ENCODE data around the gene ZMYM3.
"Not testable (repeated sequence)": the region's sequence is repeated elsewhere in the genome, so short reads cannot be mapped to it uniquely, and the experiment has no call there.

ZMYM3 gene

DNA sequence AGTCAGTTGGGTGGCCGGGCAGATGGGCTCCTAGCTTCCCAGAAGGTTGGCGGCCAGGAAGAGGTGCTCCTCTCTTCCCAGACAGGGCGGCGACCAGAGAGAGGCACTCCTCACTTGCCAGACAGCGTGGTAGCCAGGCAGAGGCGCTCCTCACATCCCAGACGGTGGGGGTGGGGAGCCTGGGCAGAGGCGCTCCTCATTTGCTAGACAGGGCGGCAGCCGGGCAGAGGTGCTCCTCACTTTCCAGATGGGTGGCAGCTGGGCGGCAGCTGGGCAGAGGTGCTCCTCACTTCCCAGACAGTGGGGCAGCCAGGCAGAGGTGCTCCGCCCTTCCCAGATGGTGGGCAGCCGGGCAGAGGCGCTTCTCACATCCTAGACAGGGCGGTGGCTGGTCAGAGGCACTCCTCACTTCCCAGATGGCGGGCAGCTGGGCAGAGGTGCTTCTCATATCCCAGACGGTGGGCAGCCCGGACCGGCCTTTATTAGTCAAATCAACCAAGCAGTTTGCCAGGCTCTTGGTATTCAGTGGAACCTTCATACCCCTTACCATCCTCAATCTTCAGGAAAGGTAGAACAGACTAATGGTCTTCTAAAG is 16.0 kb upstream of the ZMYM3 start:
- no peak overlapping the region for H3K4me3 ChIP-seq (replicated peaks; ENCODE audit: low read depth, low read length)
- no peak for DNase-seq (ENCODE audit: extremely low read depth, low read depth)
- TF ChIP-seq, protein P1, sequence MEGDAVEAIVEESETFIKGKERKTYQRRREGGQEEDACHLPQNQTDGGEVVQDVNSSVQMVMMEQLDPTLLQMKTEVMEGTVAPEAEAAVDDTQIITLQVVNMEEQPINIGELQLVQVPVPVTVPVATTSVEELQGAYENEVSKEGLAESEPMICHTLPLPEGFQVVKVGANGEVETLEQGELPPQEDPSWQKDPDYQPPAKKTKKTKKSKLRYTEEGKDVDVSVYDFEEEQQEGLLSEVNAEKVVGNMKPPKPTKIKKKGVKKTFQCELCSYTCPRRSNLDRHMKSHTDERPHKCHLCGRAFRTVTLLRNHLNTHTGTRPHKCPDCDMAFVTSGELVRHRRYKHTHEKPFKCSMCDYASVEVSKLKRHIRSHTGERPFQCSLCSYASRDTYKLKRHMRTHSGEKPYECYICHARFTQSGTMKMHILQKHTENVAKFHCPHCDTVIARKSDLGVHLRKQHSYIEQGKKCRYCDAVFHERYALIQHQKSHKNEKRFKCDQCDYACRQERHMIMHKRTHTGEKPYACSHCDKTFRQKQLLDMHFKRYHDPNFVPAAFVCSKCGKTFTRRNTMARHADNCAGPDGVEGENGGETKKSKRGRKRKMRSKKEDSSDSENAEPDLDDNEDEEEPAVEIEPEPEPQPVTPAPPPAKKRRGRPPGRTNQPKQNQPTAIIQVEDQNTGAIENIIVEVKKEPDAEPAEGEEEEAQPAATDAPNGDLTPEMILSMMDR (IDR thresholded peaks at IDR 0.05; ENCODE audit: low read depth, low read length, missing control alignments): no peak

DNA sequence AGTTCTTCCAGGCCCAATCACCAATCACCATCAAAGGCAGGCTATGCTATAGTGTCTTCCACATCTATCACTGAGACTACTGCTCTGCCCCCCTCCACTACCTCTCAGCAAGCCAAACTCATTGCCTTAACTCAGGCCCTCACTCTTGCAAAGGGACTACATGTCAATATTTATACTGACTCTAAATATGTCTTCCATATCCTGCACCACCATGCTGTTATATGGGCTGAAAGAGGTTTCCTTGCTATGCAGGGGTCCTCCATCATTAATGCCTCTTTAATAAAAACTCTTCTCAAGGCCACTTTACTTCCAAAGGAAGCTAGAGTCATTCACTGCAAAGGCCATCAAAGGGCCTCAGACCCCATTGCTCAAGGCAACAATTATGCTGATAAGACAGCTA is 14.7 kb upstream of the ZMYM3 start:
- not testable (repeated sequence) for H3K4me3 ChIP-seq (replicated peaks; ENCODE audit: low read depth, low read length); DNase-seq (ENCODE audit: extremely low read depth, low read depth)

DNA sequence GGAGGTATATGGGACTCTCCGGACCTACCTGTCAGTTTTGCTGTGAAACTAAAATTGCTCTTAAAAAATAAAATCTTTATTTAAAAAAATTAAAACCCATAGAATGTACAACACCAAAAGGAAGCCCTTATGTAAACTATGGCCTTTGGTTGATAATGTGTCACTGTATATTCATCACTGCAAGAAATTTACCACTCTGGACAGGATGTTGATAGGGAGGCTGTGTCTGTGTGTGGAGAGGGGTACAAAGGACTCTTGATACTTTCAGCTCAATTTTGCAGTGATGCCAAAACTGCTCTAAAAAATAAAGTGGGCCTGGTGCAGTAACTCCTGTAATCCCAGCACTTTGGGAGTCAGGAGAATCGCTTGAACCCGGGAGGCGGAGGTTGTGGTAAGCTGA is 2.9 kb upstream of the ZMYM3 start:
- no peak for DNase-seq (ENCODE audit: extremely low read depth, low read depth)
- TF ChIP-seq, protein P1 (IDR thresholded peaks at IDR 0.05; ENCODE audit: low read depth, low read length, missing control alignments): no peak

DNA sequence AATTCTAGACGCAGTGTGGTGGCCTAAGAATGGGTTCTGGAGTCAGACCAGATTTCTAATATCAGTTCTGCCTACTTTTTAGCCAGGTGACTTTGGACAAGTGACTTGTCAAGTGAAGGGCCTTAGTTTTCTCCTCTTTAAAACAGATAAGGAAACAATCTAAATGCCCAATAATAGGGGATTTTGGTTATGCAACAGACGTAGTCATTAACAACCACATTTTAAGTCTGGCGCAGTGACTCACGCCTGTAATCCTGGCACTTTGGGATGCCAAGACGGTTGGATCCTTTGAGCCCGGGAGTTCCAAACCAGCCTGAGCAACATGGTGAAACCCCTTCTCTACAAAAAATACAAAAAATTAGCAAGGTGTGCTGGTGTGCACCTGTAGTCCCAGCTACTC is 2.1 kb upstream of the ZMYM3 start:
- TF ChIP-seq, protein P1 (IDR thresholded peaks at IDR 0.05; ENCODE audit: low read depth, low read length, missing control alignments): no peak
- no peak for DNase-seq (ENCODE audit: extremely low read depth, low read depth)
- H3K4me3 ChIP-seq (replicated peaks; ENCODE audit: low read depth, low read length): no peak overlapping the region

More for the DNA sequence above, 2.9 kb upstream of the ZMYM3 start:
- no peak overlapping the region for H3K4me3 ChIP-seq (replicated peaks; ENCODE audit: low read depth, low read length)

DNA sequence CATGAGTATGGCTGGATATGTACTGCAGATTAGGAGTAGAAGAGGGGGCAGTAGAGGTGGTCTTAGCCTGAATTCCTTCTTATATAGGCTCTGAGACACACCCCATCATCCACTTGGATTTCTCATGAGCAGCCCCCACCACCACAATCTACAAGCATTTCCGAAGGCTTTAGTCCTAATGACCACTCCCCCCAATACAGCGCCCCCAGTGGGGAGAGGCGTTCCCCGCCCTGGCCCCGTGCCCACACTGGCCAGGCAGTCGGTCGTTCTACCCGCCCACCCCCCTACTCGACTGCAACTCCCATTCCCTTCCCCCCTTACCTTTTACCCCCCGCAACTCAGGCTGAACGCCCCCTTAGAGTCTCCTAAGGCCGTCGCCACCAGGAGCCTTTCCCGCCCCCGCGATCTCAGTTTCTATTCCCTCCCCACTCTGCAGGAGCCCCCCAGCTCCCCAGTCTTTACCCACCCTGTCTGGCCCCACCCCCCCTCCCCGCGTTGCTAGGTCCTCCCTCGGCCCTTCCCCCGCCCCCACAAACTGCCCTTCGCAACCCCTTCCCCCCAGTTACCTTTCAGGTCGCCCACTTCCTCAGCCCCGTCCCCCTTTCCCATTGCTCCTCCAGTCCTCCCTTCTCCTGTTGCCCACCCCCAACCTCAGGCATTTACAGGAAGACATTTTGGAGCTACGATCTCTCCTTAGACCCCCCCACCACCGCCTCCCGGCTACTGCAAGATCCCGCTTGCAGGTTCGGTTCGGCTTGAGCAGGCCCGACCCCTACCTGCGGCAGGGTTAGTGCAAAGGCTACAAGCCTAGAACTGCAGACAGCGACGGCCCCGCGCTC is 468 bp downstream of the ZMYM3 start:
- TF ChIP-seq, protein P1 (IDR thresholded peaks at IDR 0.05; ENCODE audit: low read depth, low read length, missing control alignments): peak; percentile 44
- peak overlapping the region; percentile 70 for H3K4me3 ChIP-seq (replicated peaks; ENCODE audit: low read depth, low read length)
- no peak for DNase-seq (ENCODE audit: extremely low read depth, low read depth)

DNA sequence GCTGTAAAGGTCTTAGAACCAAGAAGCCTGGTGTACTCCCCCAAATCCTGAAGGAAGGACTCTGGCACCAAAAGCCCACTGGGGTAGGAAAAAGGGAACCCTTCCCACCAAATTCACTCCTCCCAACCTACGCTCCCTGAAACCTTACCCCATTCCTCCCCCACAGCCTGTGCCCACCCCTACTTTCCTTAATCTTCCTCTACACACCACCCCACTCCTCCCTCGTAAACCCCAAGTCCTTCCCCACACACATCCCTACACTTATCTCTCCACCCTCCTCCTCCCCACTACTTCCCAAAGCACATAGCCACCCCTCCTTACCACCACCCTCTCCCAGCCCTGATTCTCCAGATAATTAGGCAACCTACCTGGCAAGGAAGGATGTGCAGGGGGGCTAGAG is 1.7 kb downstream of the ZMYM3 start:
- TF ChIP-seq, protein P1 (IDR thresholded peaks at IDR 0.05; ENCODE audit: low read depth, low read length, missing control alignments): no peak
- H3K4me3 ChIP-seq (replicated peaks; ENCODE audit: low read depth, low read length): peak overlapping the region; percentile 70
- no peak for DNase-seq (ENCODE audit: extremely low read depth, low read depth)

DNA sequence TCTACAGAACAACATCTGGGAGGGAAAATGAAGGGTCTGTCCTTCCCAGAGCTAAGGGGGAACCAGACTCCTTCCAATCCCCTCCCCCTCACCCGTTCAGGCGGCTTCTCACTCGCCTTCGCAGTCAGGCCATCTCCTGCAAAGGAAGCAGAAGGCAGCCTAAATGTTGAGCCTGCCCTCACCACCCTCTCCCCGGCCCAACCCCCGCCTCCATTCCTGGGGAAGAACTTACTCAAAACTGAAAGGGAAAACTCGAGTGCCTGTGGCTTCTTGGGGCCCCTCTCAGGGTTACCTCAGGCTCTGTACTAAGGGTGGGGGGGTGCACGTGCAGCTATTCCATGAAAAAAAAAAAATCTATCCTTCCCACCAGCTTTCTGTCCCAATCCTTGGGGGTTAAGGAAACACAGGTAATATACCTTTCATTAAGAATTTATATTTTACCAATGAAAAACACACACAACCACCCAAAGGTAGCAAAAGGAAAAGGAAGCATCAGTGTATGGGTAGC is 2.4 kb downstream of the ZMYM3 start:
- DNase-seq (ENCODE audit: extremely low read depth, low read depth): no peak
- no peak overlapping the region for H3K4me3 ChIP-seq (replicated peaks; ENCODE audit: low read depth, low read length)
- TF ChIP-seq, protein P1 (IDR thresholded peaks at IDR 0.05; ENCODE audit: low read depth, low read length, missing control alignments): no peak
